Measurements from ENCODE around the gene DBI. TPM values are rescaled to one million over a fixed set of nuclear protein-coding genes. Genes with fewer than 3 reads are reported as not detected.

Gene DBI
- total and polyA plus RNA-seq, 2 of the 13 experiments (the other 11 are each of a cell fraction or from before 2014, with no cell fraction given) = 330 to 659 TPM

DNA sequence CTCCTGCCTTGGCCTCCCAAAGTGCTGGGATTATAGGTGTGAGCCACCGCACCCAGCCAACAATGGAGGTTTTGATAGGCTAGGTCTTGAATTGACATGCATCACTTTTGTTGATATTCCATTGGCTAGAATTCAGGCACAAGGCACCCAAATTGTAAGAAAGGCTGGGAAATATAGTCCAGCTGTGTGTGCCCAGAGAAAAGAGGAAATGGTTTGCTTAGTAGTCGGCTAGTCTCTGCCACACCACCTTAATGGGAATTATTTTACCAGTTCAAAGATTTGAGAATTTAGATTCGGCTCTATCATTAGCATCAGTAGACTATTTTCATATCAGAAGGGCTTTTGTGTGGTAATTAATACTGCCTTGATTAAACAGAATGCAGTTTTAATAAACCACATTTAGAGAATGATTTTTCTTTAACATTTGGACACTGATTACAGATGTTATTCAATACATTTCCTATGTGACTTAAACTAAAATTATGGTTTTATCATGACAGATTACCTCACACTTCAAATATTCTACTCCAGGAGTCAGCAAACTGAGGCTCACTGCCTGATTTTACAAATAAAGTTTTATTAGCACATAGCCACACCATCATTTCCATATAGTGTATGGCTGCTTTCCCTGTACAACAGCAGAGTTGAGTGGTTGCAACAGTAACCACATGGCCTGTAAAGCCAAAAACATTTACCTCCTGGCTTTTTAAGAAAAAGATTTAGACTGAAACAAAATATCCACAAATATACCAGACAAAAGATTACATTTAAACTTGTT lies 27.4 kb downstream of the DBI start:
- in situ Hi-C loops (cut with HindIII; ENCODE audit: extremely low pct_ligation_motif_present, low pct_unique_long_range_greater_than_20kb) (no loop called here), intact Hi-C loops (cut with micrococcal nuclease; ENCODE audit: unreplicated experiment) (no loop called here)
- Histone ChIP-seq H3K4me2 (ENCODE audit: low read depth, low read length) (no peak overlapping the region), H3K9ac (ENCODE audit: insufficient read depth, low read depth, low read length) (no peak overlapping the region), H3K27me3 (ENCODE audit: control insufficient read depth in 1 of 2, insufficient read depth in 2 of 2, low read length in 2 of 2) (peaks cover 1 to 36% of the 10 kb centered on the region in 2 experiments), H4K20me1 (ENCODE audit: insufficient read depth, low read length) (no peaks in the 10 kb centered on the region), H3K36me3 (replicated peaks in 1 of 2; ENCODE audit: control insufficient read depth in 1 of 2, insufficient read depth in 2 of 2, low read length in 2 of 2) (no peaks in the 10 kb centered on the region), H3K27ac (ENCODE audit: extremely low read length, insufficient read depth, low read length) (no peak overlapping the region), H3K4me1 (ENCODE audit: insufficient read depth, low read length) (0 out of 2 replicates have a peak, but pooled peaks cover 3% of the 10 kb centered on the region), H3K79me2 (ENCODE audit: insufficient read depth, low read length) (no peaks in the 10 kb centered on the region), H3K4me3 (replicated peaks in 1 of 3; ENCODE audit: insufficient read depth in 1 of 3, low read depth in 2 of 3, low read length in 3 of 3) (no peak overlapping the region), H2AFZ (ENCODE audit: low read length) (no peak overlapping the region), H3K9me3 (ENCODE audit: low read length) (no peaks in the 10 kb centered on the region)
- no TSS peak for BruUV-seq (replicated peaks)
- CTCF ChIA-PET (ENCODE audit: low intra/inter-chr PET ratio, low total read pairs) = no interaction called here
- WGBS (ENCODE audit: low lambda C conversion rate) = 59% methylated on average over 3 of the region's 3 CpGs
- no peak for DNase-seq (ENCODE audit: low spot score)
- no peak for ATAC-seq
- POLR2A ChIA-PET = no interaction called here
- TF ChIP-seq, protein P1, sequence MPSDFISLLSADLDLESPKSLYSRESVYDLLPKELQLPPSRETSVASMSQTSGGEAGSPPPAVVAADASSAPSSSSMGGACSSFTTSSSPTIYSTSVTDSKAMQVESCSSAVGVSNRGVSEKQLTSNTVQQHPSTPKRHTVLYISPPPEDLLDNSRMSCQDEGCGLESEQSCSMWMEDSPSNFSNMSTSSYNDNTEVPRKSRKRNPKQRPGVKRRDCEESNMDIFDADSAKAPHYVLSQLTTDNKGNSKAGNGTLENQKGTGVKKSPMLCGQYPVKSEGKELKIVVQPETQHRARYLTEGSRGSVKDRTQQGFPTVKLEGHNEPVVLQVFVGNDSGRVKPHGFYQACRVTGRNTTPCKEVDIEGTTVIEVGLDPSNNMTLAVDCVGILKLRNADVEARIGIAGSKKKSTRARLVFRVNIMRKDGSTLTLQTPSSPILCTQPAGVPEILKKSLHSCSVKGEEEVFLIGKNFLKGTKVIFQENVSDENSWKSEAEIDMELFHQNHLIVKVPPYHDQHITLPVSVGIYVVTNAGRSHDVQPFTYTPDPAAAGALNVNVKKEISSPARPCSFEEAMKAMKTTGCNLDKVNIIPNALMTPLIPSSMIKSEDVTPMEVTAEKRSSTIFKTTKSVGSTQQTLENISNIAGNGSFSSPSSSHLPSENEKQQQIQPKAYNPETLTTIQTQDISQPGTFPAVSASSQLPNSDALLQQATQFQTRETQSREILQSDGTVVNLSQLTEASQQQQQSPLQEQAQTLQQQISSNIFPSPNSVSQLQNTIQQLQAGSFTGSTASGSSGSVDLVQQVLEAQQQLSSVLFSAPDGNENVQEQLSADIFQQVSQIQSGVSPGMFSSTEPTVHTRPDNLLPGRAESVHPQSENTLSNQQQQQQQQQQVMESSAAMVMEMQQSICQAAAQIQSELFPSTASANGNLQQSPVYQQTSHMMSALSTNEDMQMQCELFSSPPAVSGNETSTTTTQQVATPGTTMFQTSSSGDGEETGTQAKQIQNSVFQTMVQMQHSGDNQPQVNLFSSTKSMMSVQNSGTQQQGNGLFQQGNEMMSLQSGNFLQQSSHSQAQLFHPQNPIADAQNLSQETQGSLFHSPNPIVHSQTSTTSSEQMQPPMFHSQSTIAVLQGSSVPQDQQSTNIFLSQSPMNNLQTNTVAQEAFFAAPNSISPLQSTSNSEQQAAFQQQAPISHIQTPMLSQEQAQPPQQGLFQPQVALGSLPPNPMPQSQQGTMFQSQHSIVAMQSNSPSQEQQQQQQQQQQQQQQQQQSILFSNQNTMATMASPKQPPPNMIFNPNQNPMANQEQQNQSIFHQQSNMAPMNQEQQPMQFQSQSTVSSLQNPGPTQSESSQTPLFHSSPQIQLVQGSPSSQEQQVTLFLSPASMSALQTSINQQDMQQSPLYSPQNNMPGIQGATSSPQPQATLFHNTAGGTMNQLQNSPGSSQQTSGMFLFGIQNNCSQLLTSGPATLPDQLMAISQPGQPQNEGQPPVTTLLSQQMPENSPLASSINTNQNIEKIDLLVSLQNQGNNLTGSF (CRISPR knock-in tag; IDR thresholded peaks at IDR 0.05) = no peak
- TF ChIP-seq, protein P2, sequence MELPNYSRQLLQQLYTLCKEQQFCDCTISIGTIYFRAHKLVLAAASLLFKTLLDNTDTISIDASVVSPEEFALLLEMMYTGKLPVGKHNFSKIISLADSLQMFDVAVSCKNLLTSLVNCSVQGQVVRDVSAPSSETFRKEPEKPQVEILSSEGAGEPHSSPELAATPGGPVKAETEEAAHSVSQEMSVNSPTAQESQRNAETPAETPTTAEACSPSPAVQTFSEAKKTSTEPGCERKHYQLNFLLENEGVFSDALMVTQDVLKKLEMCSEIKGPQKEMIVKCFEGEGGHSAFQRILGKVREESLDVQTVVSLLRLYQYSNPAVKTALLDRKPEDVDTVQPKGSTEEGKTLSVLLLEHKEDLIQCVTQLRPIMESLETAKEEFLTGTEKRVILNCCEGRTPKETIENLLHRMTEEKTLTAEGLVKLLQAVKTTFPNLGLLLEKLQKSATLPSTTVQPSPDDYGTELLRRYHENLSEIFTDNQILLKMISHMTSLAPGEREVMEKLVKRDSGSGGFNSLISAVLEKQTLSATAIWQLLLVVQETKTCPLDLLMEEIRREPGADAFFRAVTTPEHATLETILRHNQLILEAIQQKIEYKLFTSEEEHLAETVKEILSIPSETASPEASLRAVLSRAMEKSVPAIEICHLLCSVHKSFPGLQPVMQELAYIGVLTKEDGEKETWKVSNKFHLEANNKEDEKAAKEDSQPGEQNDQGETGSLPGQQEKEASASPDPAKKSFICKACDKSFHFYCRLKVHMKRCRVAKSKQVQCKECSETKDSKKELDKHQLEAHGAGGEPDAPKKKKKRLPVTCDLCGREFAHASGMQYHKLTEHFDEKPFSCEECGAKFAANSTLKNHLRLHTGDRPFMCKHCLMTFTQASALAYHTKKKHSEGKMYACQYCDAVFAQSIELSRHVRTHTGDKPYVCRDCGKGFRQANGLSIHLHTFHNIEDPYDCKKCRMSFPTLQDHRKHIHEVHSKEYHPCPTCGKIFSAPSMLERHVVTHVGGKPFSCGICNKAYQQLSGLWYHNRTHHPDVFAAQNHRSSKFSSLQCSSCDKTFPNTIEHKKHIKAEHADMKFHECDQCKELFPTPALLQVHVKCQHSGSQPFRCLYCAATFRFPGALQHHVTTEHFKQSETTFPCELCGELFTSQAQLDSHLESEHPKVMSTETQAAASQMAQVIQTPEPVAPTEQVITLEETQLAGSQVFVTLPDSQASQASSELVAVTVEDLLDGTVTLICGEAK (IDR thresholded peaks at IDR 0.05) = peak; percentile 56; the same call in 1 of the 2 replicates
- TF ChIP-seq, protein P2 (CRISPR knock-in tag; IDR thresholded peaks at IDR 0.05) = peak; percentile 67; the same call in 1 of the 2 replicates
- no peak for FAIRE-seq

All from HepG2 (cell line).